Vagina (tissue), 2 donors: ENCODE results near the gene AHNAK2. TPM values are rescaled to one million over a fixed set of nuclear protein-coding genes. Genes with fewer than 3 reads are reported as not detected.

Source experiments
- DNase-seq, 2 donors: peaks; one replicate each; pipeline ENCODE4 v3.0.0-alpha.2; 2017; ENCODE audit errors: extremely low spot score in 2 of 2
- H3K27ac ChIP-seq: fragments of 200-600 bp; sonication (generic); one replicate; pipeline ENCODE4 v1.5.1; 2019
- H3K27me3 ChIP-seq: fragments of 200-600 bp; sonication (generic); one replicate; pipeline ENCODE4 v1.5.1; 2019
- H3K36me3 ChIP-seq, 2 donors: fragments of 200-600 bp; sonication (generic); one replicate each; pipeline ENCODE4 v1.5.1; 2017 to 2019
- H3K4me1 ChIP-seq: fragments of 200-600 bp; sonication (generic); one replicate; pipeline ENCODE4 v1.5.1; 2019
- H3K4me3 ChIP-seq, 2 donors: fragments of 200-600 bp; sonication (generic); 1 replicate in 1 of 2; 2 replicates in 1 of 2; pipeline ENCODE4 v1.5.1; 2016 to 2019
- H3K9me3 ChIP-seq: fragments of 200-600 bp; sonication (generic); one replicate; pipeline ENCODE4 v1.5.1; 2019
- POLR2A ChIP-seq, 2 donors: fragments of 450-650 bp; IDR thresholded peaks; one replicate each; pipeline ENCODE4 v1.6.1; 2017; ENCODE audit warnings: antibody characterized with exemption in 2 of 2, mild to moderate bottlenecking in 2 of 2, moderate library complexity in 2 of 2
- POLR2AphosphoS5 ChIP-seq, 2 donors: sonication (generic); formaldehyde crosslinking; IDR thresholded peaks; one replicate each; pipeline ENCODE4 v1.9.0; 2017; ENCODE audit warnings: antibody characterized with exemption in 2 of 2, mild to moderate bottlenecking in 2 of 2, low read depth in 1 of 2; ENCODE audit not compliant: insufficient read depth in 1 of 2
- intact Hi-C: fragments of 100-400 bp; cut with DNase I; formaldehyde crosslinking; loops from one replicate; pipeline ENCODE4 v1.15.1; 2023
- total RNA-seq: library from RNA; depleted of rRNA; stranded (reverse); fragments of >200 nt; gene quantifications from one replicate; pipeline ENCODE4 v1.2.3, GENCODE V29; 2016
- TF ChIP-seq, protein P1 (sequence below), 3 experiments: fragments of 450-650 bp in 2 of 3; fragments of 200-600 bp in 1 of 3; sonication (generic) in 1 of 3; IDR thresholded peaks; one replicate each; pipeline ENCODE4 v1.5.1; 2017 to 2019; ENCODE audit warnings: antibody characterized with exemption in 3 of 3, mild to moderate bottlenecking in 2 of 3, moderate library complexity in 2 of 3

The AHNAK2 gene
- total RNA-seq, 1 donor from 2014 or later = 180 TPM

DNA sequence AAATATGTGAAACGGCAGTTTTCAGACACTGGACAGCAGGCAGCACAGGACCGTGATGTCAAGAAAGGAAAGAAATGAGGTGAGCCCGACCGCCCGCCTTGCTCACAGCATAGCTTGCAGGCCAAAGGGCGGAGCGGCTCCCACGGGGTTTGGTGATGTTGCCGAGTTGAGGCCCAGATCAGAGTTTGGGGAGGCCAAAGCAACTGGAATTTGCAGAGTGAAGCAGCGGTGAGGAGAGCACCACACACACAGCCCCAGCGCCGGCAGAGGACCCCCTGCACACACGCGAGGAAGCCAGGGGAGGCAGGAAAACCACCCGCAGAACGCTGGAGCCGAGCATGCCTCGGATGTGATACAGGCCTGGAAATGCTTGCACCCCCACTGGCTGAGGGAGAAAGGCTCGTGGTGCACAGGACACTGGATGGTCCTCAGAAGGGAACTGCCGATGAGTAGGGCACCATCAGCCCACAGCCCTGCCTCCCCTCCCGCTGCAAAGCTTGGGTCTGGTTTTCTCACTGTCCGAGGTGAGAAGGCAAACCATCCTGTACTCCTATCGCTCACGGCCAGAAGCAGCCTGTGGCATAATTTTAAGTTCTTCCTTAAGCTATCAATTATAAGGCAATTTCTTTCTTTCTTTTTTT lies 79.2 kb downstream of the AHNAK2 start:
- DNase-seq = no peak

DNA sequence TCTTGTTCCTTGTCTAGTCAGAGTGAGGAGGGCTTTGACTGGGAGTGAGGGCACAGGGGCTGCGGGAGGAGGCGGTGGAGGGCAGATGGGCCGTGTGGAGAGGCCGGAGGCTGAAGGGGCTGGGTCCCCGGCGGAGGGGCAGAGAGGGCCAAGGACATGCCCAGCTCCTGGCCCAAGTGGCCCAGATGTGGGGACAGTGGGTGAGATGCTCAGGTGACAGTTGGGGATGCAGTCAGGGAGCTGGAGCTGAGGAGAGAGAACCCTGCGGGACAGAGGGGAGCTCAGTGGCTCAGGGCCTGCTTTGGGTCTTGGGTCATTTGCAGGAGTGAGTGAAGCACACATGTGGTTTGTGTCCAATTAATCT lies 80.0 kb downstream of the AHNAK2 start:
- no peak overlapping the region for H3K4me3 ChIP-seq
- no peak for DNase-seq
- H3K27ac ChIP-seq = no peak overlapping the region
- no peaks in the 10 kb centered on the region for H3K36me3 ChIP-seq
- TF ChIP-seq POLR2AphosphoS5 (IDR thresholded peaks at IDR 0.05; ENCODE audit: insufficient read depth in 1 of 2, low read depth in 1 of 2) = no peak
- TF ChIP-seq, protein P1, sequence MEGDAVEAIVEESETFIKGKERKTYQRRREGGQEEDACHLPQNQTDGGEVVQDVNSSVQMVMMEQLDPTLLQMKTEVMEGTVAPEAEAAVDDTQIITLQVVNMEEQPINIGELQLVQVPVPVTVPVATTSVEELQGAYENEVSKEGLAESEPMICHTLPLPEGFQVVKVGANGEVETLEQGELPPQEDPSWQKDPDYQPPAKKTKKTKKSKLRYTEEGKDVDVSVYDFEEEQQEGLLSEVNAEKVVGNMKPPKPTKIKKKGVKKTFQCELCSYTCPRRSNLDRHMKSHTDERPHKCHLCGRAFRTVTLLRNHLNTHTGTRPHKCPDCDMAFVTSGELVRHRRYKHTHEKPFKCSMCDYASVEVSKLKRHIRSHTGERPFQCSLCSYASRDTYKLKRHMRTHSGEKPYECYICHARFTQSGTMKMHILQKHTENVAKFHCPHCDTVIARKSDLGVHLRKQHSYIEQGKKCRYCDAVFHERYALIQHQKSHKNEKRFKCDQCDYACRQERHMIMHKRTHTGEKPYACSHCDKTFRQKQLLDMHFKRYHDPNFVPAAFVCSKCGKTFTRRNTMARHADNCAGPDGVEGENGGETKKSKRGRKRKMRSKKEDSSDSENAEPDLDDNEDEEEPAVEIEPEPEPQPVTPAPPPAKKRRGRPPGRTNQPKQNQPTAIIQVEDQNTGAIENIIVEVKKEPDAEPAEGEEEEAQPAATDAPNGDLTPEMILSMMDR (IDR thresholded peaks at IDR 0.05) = no peak
- no peak for TF ChIP-seq POLR2A (IDR thresholded peaks at IDR 0.05)
- no peaks in the 10 kb centered on the region for H3K9me3 ChIP-seq
- H3K4me1 ChIP-seq = peaks cover 13% of the 10 kb centered on the region
- no peaks in the 10 kb centered on the region for H3K27me3 ChIP-seq
- intact Hi-C loops = loop anchor here (5.0 kb wide), 1 partner anchor 149 kb away; no protein-coding TSS in a partner anchor

More for the DNA sequence above, 79.2 kb downstream of the AHNAK2 start:
- H3K27me3 ChIP-seq = no peaks in the 10 kb centered on the region
- intact Hi-C loops = loop anchor here (5.0 kb wide), 1 partner anchor 148 kb away; no protein-coding TSS in a partner anchor
- no peaks in the 10 kb centered on the region for H3K36me3 ChIP-seq
- H3K27ac ChIP-seq = no peak overlapping the region
- H3K4me1 ChIP-seq = peaks cover 13% of the 10 kb centered on the region
- H3K4me3 ChIP-seq = no peak overlapping the region
- TF ChIP-seq POLR2A (IDR thresholded peaks at IDR 0.05) (no peak), POLR2AphosphoS5 (IDR thresholded peaks at IDR 0.05; ENCODE audit: insufficient read depth in 1 of 2, low read depth in 1 of 2) (no peak)
- TF ChIP-seq, protein P1 (IDR thresholded peaks at IDR 0.05) = no peak
- no peaks in the 10 kb centered on the region for H3K9me3 ChIP-seq

DNA sequence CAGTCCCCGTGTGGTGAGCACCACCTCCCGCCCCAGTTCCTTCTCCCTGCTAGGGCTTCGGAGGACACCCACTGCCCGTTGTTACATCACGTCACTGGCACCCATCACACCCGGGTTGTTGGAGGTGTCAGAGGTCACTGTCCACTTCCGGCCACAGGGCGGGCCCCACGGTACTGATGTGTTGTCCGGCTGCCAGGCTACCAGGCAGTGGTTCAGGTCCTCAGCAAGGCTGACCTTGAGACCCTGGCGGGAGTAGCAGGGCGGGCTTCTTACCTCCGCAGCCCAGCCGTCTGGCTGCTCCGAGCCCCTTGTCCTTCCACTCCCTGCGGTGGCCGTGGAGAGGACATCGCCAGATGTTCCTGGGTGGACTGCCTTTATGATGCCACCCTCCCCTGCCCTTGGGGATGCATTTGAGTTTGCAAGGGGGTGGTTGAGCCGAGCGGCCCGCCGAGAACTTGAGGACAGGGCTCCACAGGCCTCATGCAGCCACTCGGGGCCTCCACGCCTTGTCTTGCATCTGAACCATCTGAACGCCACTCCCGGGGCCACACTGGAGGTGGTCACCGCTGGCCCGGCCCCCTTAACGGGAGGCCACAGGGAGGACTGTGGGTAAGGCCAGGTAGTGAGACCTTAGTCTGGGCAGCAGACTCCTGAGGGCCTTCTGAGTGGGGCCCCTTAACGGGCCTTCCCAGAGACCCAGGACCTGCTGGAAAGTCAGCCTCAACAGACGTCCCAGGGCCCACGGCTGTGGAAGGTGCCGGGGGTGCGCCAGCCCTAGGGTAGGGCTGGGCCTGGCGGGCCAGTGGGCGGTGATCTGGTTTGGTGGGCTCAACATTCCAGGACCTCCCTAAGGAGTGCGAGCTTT lies 80.6 kb downstream of the AHNAK2 start:
- Histone ChIP-seq H3K9me3 (no peaks in the 10 kb centered on the region), H3K4me3 (no peak overlapping the region), H3K4me1 (peaks cover 13% of the 10 kb centered on the region), H3K27ac (no peak overlapping the region), H3K36me3 (no peaks in the 10 kb centered on the region), H3K27me3 (no peaks in the 10 kb centered on the region)
- intact Hi-C loops = loop anchor here (5.0 kb wide), 1 partner anchor 150 kb away; no protein-coding TSS in a partner anchor
- DNase-seq = peak in 1 of 2 donors; percentile 83
- TF ChIP-seq POLR2AphosphoS5 (IDR thresholded peaks at IDR 0.05; ENCODE audit: insufficient read depth in 1 of 2, low read depth in 1 of 2) (no peak), POLR2A (IDR thresholded peaks at IDR 0.05) (no peak)
- TF ChIP-seq, protein P1 (IDR thresholded peaks at IDR 0.05) = no peak

DNA sequence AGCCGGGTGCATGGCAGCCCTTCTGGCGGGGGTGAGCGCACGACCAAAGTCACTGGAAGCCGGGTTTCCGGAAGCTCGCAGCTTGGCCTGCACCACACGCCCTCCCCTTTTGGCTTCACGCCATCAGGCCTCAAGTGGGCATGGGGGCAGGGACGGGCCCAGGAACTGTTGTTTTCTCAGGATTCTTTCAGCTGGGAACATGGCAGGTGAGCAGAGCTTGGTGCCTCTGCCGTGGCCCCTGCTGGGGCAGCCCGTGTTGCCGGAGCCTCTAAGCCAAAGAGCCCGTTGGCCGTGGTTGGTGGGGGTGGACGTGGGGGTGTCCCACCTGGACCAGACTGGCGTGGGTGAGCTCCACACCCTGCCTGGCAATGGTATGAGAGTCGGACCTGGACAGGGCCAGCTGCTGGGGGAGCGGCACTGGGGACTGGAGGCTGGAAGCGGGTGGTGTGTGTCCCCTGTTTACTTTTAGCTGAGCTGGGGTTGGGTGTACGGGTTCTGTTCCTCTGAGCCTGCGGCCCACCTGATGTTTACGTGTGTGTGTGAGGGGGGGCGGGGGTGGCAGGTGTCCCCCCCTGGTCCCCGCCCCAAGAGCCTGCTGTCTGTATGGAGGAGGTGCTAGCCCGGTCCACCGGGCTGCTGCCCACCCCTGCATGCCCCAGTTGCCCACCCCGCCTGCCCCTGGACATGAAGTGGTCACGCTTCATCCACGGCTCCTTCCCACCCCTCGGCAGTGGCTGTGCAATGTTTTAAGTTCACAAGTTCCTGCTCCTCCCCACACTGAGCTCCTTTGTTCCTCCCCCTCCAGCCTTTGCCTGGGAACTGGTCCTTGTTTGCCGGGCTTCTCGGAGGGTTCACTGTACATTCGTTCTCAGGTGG lies 82.2 kb downstream of the AHNAK2 start:
- DNase-seq = peak in 1 of 2 donors; percentile 86
- intact Hi-C loops = loop anchor here (5.0 kb wide), 1 partner anchor 151 kb away; no protein-coding TSS in a partner anchor
- Histone ChIP-seq H3K4me1 (peaks cover 13% of the 10 kb centered on the region), H3K27me3 (no peaks in the 10 kb centered on the region), H3K36me3 (no peaks in the 10 kb centered on the region), H3K27ac (no peak overlapping the region), H3K9me3 (no peaks in the 10 kb centered on the region), H3K4me3 (no peak overlapping the region)
- TF ChIP-seq POLR2AphosphoS5 (IDR thresholded peaks at IDR 0.05; ENCODE audit: insufficient read depth in 1 of 2, low read depth in 1 of 2) = no peak
- TF ChIP-seq, protein P1 (IDR thresholded peaks at IDR 0.05) = no peak
- no peak for TF ChIP-seq POLR2A (IDR thresholded peaks at IDR 0.05)
